MM.1S (cell line): ENCODE measurements around the gene ALDH3A2.
"Not testable (repeated sequence)": the region's sequence is repeated elsewhere in the genome, so short reads cannot be mapped to it uniquely, and the experiment has no call there.

Experiments
- DNase-seq: peaks from one replicate; pipeline ENCODE4 v3.0.0-alpha.2; 2015
- H2AFZ ChIP-seq: fragments of 300-600 bp; sonication (generic); 2 replicates; pipeline ENCODE4 v1.6.0; 2016; ENCODE audit warnings: antibody characterized with exemption, low read length
- H3F3A ChIP-seq: fragments of 300-600 bp; sonication (generic); 2 replicates; pipeline ENCODE4 v1.6.1; 2016; ENCODE audit warnings: mild to moderate bottlenecking, antibody characterized with exemption, low read length, moderate library complexity, mixed read lengths; ENCODE audit not compliant: insufficient read depth
- H3K27ac ChIP-seq: fragments of 300-600 bp; sonication (generic); 2 replicates; pipeline ENCODE4 v1.5.1; 2016; ENCODE audit warnings: mild to moderate bottlenecking, low read length
- H3K27me3 ChIP-seq: fragments of 300-600 bp; sonication (generic); replicated peaks from 2 replicates; pipeline ENCODE4 v1.6.0; 2016; ENCODE audit warnings: low read length; ENCODE audit not compliant: insufficient read depth
- H3K36me3 ChIP-seq: fragments of 300-600 bp; sonication (generic); replicated peaks from 2 replicates; pipeline ENCODE4 v1.6.1; 2016; ENCODE audit warnings: mild to moderate bottlenecking, low read length, mixed read lengths; ENCODE audit not compliant: insufficient read depth
- H3K4me1 ChIP-seq: fragments of 300-600 bp; sonication (generic); 2 replicates; pipeline ENCODE4 v1.6.1; 2016; ENCODE audit warnings: low read length, mixed read lengths
- H3K4me2 ChIP-seq: fragments of 300-600 bp; sonication (generic); 2 replicates; pipeline ENCODE4 v1.6.0; 2016; ENCODE audit warnings: low read depth, low read length
- H3K4me3 ChIP-seq: fragments of 300-600 bp; sonication (generic); 2 replicates; pipeline ENCODE4 v1.5.1; 2016; ENCODE audit warnings: low read length, mixed read lengths
- H3K79me2 ChIP-seq: fragments of 300-600 bp; sonication (generic); 2 replicates; pipeline ENCODE4 v1.6.1; 2016; ENCODE audit warnings: mixed run types, low read length, mixed read lengths
- H3K9ac ChIP-seq: fragments of 300-600 bp; sonication (generic); 2 replicates; pipeline ENCODE4 v1.6.1; 2016; ENCODE audit warnings: low read length, mixed read lengths
- H3K9me2 ChIP-seq: fragments of 300-600 bp; sonication (generic); replicated peaks from 2 replicates; pipeline ENCODE4 v1.6.1; 2016; ENCODE audit warnings: mild to moderate bottlenecking, low read length, mixed read lengths; ENCODE audit not compliant: insufficient read depth
- H3K9me3 ChIP-seq: fragments of 300-600 bp; sonication (generic); replicated peaks from 2 replicates; pipeline ENCODE4 v1.6.1; 2016; ENCODE audit warnings: mild to moderate bottlenecking, low read length, mixed read lengths; ENCODE audit not compliant: insufficient read depth
- H4K20me1 ChIP-seq: fragments of 300-600 bp; sonication (generic); 2 replicates; pipeline ENCODE4 v1.6.1; 2016; ENCODE audit warnings: mild to moderate bottlenecking, low read length, moderate library complexity, mixed read lengths; ENCODE audit not compliant: insufficient read depth
- CTCF ChIP-seq: fragments of 300-600 bp; sonication (generic); IDR thresholded peaks from 2 replicates; pipeline ENCODE4 v1.5.1; 2016; ENCODE audit warnings: antibody characterized with exemption, low read length, mixed read lengths
- EZH2 ChIP-seq: fragments of 300-600 bp; sonication (generic); optimal IDR thresholded peaks from 2 replicates; pipeline ENCODE3; 2017; ENCODE audit warnings: low read depth, mild to moderate bottlenecking, antibody characterized with exemption, low read length, mixed read lengths
- EZH2phosphoT487 ChIP-seq: fragments of 300-600 bp; sonication (generic); IDR thresholded peaks from 2 replicates; pipeline ENCODE4 v1.6.1; 2018; ENCODE audit warnings: antibody characterized with exemption, low read length

Gene ALDH3A2

GRCh38 chr17:19663097-19663496, 14.5 kb downstream of the ALDH3A2 start:
- Histone ChIP-seq H2AFZ (no peak overlapping the region), H3K9ac (no peak overlapping the region), H3K9me3 (no peaks in the 10 kb centered on the region; the same call in 1 of the 2 replicates), H3K9me2 (no peaks in the 10 kb centered on the region), H3F3A (no peaks in the 10 kb centered on the region), H3K4me1 (no peaks in the 10 kb centered on the region), H3K36me3 (no peaks in the 10 kb centered on the region), H3K4me3 (no peak overlapping the region), H3K79me2 (no peaks in the 10 kb centered on the region), H4K20me1 (no peaks in the 10 kb centered on the region), H3K4me2 (no peak overlapping the region), H3K27ac (no peak overlapping the region), H3K27me3 (no peaks in the 10 kb centered on the region)
- TF ChIP-seq CTCF (no peak), EZH2phosphoT487 (no peak), EZH2 (no peak)
- DNase-seq: no peak

GRCh38 chr17:19664136-19664820, 15.7 kb downstream of the ALDH3A2 start:
- H3K36me3 ChIP-seq: no peaks in the 10 kb centered on the region
- H3K9me2 ChIP-seq: no peaks in the 10 kb centered on the region
- H3K79me2 ChIP-seq: no peaks in the 10 kb centered on the region

GRCh38 chr17:19664821-19665181, 16.2 kb downstream of the ALDH3A2 start:
- Histone ChIP-seq H3K9me2 (no peaks in the 10 kb centered on the region), H3K4me2 (no peak overlapping the region), H3K4me3 (no peak overlapping the region), H3K9ac (no peak overlapping the region), H3K79me2 (no peaks in the 10 kb centered on the region), H3K9me3 (no peaks in the 10 kb centered on the region; the same call in 1 of the 2 replicates), H3F3A (no peaks in the 10 kb centered on the region), H3K27me3 (no peaks in the 10 kb centered on the region), H3K36me3 (no peaks in the 10 kb centered on the region), H2AFZ (no peak overlapping the region), H4K20me1 (no peaks in the 10 kb centered on the region), H3K4me1 (no peaks in the 10 kb centered on the region), H3K27ac (no peak overlapping the region)
- no peak for DNase-seq
- no peak for TF ChIP-seq EZH2phosphoT487
- TF ChIP-seq EZH2: no peak
- TF ChIP-seq CTCF: no peak

More at GRCh38 chr17:19664136-19664820, 15.7 kb downstream of the ALDH3A2 start:
- Histone ChIP-seq H4K20me1 (no peaks in the 10 kb centered on the region), H2AFZ (no peak overlapping the region), H3K4me3 (no peak overlapping the region), H3K9me3 (no peaks in the 10 kb centered on the region; the same call in 1 of the 2 replicates), H3K9ac (no peak overlapping the region), H3F3A (no peaks in the 10 kb centered on the region), H3K4me1 (no peaks in the 10 kb centered on the region), H3K27ac (no peak overlapping the region), H3K27me3 (no peaks in the 10 kb centered on the region), H3K4me2 (no peak overlapping the region)
- TF ChIP-seq EZH2phosphoT487 (no peak), CTCF (no peak), EZH2 (no peak)
- no peak for DNase-seq

- not testable (repeated sequence) for H3K4me1 ChIP-seq, H4K20me1 ChIP-seq, H2AFZ ChIP-seq, H3K4me2 ChIP-seq, H3K27me3 ChIP-seq, H3K9me2 ChIP-seq, DNase-seq, H3K4me3 ChIP-seq, H3K36me3 ChIP-seq, H3K9me3 ChIP-seq, H3F3A ChIP-seq, H3K9ac ChIP-seq, H3K27ac ChIP-seq, H3K79me2 ChIP-seq
These were observed 21.1 kb downstream of the ALDH3A2 start for GRCh38 chr17:19669680-19670079.
